ENCODE measurements around the gene CCNG2. TPM values are rescaled to one million over a fixed set of nuclear protein-coding genes. Genes with fewer than 3 reads are reported as not detected.

CCNG2 gene
- total RNA-seq, 2 donors from 2014 or later, result 36.6 to 38.0 TPM

GRCh38 chr4:77145842-77146185, 11.2 kb upstream of the CCNG2 start:
- intact Hi-C loops (cut with DNase I), result no loop called here
- DNase-seq (ENCODE audit: low spot score), result no peak

DNA sequence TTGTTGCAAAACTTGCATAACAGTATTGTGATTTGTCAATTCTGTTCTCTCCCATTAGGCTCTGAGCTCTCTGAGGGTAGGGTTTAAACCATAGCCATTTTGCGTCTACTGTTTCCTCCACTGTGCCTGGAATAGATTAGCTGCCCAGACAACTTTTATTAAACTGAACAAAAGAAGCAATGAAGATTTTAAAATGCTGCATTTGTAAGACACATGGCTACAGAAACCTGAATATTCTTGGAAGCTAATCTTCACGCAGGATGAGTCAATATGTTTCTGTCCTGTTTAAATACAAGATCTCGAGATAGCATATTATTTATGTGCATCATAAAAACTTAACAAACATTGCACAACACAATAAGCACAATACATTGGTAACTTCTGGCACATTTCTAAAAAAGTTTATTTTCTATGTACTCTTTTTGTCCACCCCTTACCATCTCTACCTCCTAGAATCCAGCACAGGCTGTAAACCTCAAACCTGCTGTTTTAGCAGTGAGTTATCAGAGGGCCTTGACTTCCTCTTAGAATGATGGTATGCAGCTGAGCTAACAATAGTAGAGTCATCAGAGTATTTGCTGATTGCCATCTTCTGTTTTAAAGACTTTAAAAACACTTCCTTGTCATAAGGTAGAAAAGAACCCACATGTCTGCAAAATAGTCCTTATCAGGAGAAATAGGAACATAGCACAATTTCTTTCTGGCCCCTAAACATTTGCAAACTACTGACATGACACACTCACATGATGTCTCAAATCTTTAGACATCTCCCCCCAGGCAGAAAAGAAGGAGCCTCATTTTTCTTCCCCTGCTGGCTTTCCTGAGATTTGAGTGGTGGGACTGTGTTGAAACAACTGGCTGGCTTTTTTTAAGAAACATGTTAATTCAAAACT, 10.6 kb upstream of the CCNG2 start:
- DNase-seq (ENCODE audit: low spot score), result no peak
- intact Hi-C loops (cut with DNase I), result no loop called here

- intact Hi-C loops (cut with DNase I), result no loop called here
- no peak for DNase-seq (ENCODE audit: low spot score)
Observed at GRCh38 chr4:77147079-77147782, 9.8 kb upstream of the CCNG2 start.

DNA sequence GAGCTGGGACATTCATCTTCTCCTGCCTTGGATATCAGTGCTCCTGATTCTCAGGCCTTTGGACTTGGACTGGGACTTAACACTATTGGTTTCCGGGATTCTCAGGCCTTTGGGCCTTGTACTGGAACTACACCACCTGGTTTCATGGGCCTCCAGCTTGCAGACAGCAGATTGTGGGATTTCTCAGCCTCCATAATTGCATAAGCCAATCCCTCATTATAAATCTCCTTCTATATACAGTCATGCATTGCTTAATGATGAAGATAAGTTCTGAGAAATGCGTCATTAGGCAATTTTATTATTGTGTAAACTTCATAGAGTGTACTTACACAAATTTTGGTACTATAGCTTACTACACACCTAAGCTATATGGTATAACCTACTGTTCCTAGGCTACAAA, 8.9 kb upstream of the CCNG2 start:
- intact Hi-C loops (cut with DNase I), result no loop called here
- DNase-seq (ENCODE audit: low spot score), result no peak

- intact Hi-C loops (cut with DNase I), result loop anchor here in 1 of 2 donors (10.0 kb wide), 1 partner anchor 45 kb away; no protein-coding TSS in a partner anchor
- no peak for DNase-seq (ENCODE audit: low spot score)
Observed at GRCh38 chr4:77149789-77150188, 7.2 kb upstream of the CCNG2 start.

GRCh38 chr4:77151241-77151640, 5.8 kb upstream of the CCNG2 start:
- intact Hi-C loops (cut with DNase I), result loop anchor here in 1 of 2 donors (10.0 kb wide), 1 partner anchor 46 kb away; no protein-coding TSS in a partner anchor
- no peak for DNase-seq (ENCODE audit: low spot score)

GRCh38 chr4:77152421-77152820, 4.6 kb upstream of the CCNG2 start:
- DNase-seq (ENCODE audit: low spot score), result no peak
- intact Hi-C loops (cut with DNase I), result loop anchor here in 1 of 2 donors (10.0 kb wide), 1 partner anchor 48 kb away; no protein-coding TSS in a partner anchor

DNA sequence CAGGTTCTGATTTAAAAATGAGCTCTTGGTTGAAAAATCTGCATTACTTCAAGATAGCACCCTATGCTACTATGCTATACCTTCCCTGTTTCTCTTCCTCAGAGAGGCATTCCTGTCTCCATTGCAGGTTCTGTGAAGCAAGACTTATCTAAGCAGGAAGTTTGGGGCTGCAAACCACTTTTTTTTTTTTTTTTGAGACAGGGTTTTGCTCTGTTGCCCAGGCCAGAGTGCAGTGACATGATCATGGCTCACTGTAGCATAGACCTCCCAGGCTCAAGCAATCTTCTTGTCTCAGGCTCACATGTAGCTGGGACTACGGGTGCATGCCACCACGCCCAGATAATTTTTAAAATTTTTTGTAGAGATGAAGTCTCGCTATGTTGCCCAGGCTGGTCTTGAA, 4.0 kb upstream of the CCNG2 start:
- intact Hi-C loops (cut with DNase I), result loop anchor here in 1 of 2 donors (10.0 kb wide), 1 partner anchor 48 kb away; no protein-coding TSS in a partner anchor

GRCh38 chr4:77154065-77154464, 2.9 kb upstream of the CCNG2 start:
- intact Hi-C loops (cut with DNase I), result loop anchor here in 1 of 2 donors (10.0 kb wide), 1 partner anchor 49 kb away; no protein-coding TSS in a partner anchor
- no peak for DNase-seq (ENCODE audit: low spot score)

More for the DNA sequence above, 4.0 kb upstream of the CCNG2 start:
- DNase-seq (ENCODE audit: low spot score), result no peak

- intact Hi-C loops (cut with DNase I), result loop anchor here in 1 of 2 donors (5.0 to 10.0 kb wide), 2 partner anchors 50 to 78 kb away; partner anchors contain the start of gene CCNI
- no peak for DNase-seq (ENCODE audit: low spot score)
Observed at GRCh38 chr4:77154761-77155499, 2.1 kb upstream of the CCNG2 start.

- intact Hi-C loops (cut with DNase I), result loop anchor here in 1 of 2 donors (5.0 to 10.0 kb wide), 2 partner anchors 51 to 79 kb away; partner anchors contain the start of gene CCNI
- no peak for DNase-seq (ENCODE audit: low spot score)
Observed at GRCh38 chr4:77155631-77156452, 1.2 kb upstream of the CCNG2 start.

- DNase-seq (ENCODE audit: low spot score), result peak; percentile 97
- intact Hi-C loops (cut with DNase I), result loop anchor here in 1 of 2 donors (5.0 to 10.0 kb wide), 2 partner anchors 52 to 79 kb away; partner anchors contain the start of gene CCNI
Observed at GRCh38 chr4:77156533-77156911, 485 bp upstream of the CCNG2 start.

GRCh38 chr4:77157859-77158486, 966 bp downstream of the CCNG2 start:
- intact Hi-C loops (cut with DNase I), result loop anchor here in 1 of 2 donors (5.0 to 10.0 kb wide), 2 partner anchors 53 to 81 kb away; partner anchors contain the start of gene CCNI
- DNase-seq (ENCODE audit: low spot score), result peak; percentile 96

DNA sequence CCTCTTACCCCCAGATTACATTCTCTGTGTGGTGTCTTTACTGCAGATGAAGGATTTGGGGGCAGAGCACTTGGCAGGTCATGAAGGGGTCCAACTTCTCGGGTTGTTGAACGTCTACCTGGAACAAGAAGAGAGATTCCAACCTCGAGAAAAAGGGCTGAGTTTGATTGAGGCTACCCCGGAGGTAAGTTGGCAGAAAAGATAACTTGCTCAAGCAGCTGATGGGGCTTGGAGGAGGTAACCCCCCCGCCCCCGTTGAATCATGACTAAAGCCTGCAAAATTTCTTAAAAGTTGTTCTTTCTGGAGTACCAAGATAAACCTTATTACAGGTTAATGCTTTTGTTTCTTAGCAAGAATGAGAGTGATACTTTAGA, 1.5 kb downstream of the CCNG2 start:
- intact Hi-C loops (cut with DNase I), result loop anchor here in 1 of 2 donors (5.0 to 10.0 kb wide), 2 partner anchors 54 to 81 kb away; partner anchors contain the start of gene CCNI

GRCh38 chr4:77159806-77160205, 2.8 kb downstream of the CCNG2 start:
- intact Hi-C loops (cut with DNase I), result loop anchor here in 1 of 2 donors (5.0 to 10.0 kb wide), 2 partner anchors 55 to 83 kb away; partner anchors contain the start of gene CCNI
- DNase-seq (ENCODE audit: low spot score), result no peak

More for the DNA sequence above, 1.5 kb downstream of the CCNG2 start:
- DNase-seq (ENCODE audit: low spot score), result no peak

GRCh38 chr4:77163641-77164040, 6.6 kb downstream of the CCNG2 start:
- DNase-seq (ENCODE audit: low spot score), result no peak
- intact Hi-C loops (cut with DNase I), result no loop called here

DNA sequence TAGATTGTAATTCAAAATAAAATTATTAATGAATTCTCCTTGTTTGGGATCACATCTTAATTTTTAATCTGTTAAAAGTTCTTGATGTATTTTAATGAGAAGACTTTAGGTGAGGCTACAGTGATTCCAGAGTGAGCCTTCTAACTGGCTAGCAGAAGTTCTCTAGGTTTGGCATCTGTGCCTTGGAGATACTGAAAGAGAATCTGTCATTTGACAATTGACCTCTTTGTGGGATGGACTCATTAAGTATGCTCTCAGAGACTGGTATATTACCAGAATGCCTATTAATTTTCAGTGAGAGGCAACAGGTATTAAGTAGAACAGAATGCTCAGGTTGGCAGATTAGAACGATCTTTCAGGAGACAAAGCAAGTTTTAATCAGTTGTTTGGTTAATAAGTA, 10.2 kb downstream of the CCNG2 start:
- intact Hi-C loops (cut with DNase I), result no loop called here
- no peak for DNase-seq (ENCODE audit: low spot score)

GRCh38 chr4:77167866-77168265, 10.9 kb downstream of the CCNG2 start:
- intact Hi-C loops (cut with DNase I), result no loop called here
- DNase-seq (ENCODE audit: low spot score), result no peak
